GM21526 (cell line): ENCODE measurements around the gene MIGA1.
"Not testable (repeated sequence)": the region's sequence is repeated elsewhere in the genome, so short reads cannot be mapped to it uniquely, and the experiment has no call there.

Experiments
- ATAC-seq: cut with Tn5 transposase; IDR thresholded peaks from one replicate; pipeline ENCODE4 v1.9.1; 2021; ENCODE audit warnings: moderate library complexity; ENCODE audit not compliant: unreplicated experiment, low FRiP score

The MIGA1 gene

GRCh38 chr1:77779529-77780281 lies at the start of gene MIGA1:
Gene MIGA1 (plus strand): TSS chr1:77779649. CDS start chr1:77783253, 3,604 bp downstream.
- ATAC-seq: peak; percentile 95

- no peak for ATAC-seq
Observed at GRCh38 chr1:77732090-77732489, 47.4 kb upstream of the MIGA1 start.

GRCh38 chr1:77739235-77739634 lies 40.2 kb upstream of the MIGA1 start:
- ATAC-seq: no peak

GRCh38 chr1:77741316-77741715 lies 38.1 kb upstream of the MIGA1 start:
- no peak for ATAC-seq

- no peak for ATAC-seq
Observed at GRCh38 chr1:77742011-77742555, 37.4 kb upstream of the MIGA1 start.

- ATAC-seq: no peak
Observed at GRCh38 chr1:77744576-77744975, 34.9 kb upstream of the MIGA1 start.

GRCh38 chr1:77749489-77749888 lies 30.0 kb upstream of the MIGA1 start:
- not testable (repeated sequence) for ATAC-seq

GRCh38 chr1:77756052-77756754 lies 23.2 kb upstream of the MIGA1 start:
- no peak for ATAC-seq

GRCh38 chr1:77757066-77757584 lies 22.3 kb upstream of the MIGA1 start:
- ATAC-seq: no peak

GRCh38 chr1:77757603-77758002 lies 21.8 kb upstream of the MIGA1 start:
- no peak for ATAC-seq

GRCh38 chr1:77759071-77760028 lies 20.1 kb upstream of the MIGA1 start, which contains the start of gene USP33:
Gene USP33 (minus strand): TSS chr1:77759852. CDS start chr1:77741697, 18,155 bp downstream.
- ATAC-seq: peak; percentile 94

- ATAC-seq: no peak
Observed at GRCh38 chr1:77762072-77762476, 17.4 kb upstream of the MIGA1 start.

- no peak for ATAC-seq
Observed at GRCh38 chr1:77768006-77768405, 11.4 kb upstream of the MIGA1 start.

- ATAC-seq: no peak
Observed at GRCh38 chr1:77776007-77776700, 3.3 kb upstream of the MIGA1 start.

GRCh38 chr1:77781683-77782082 lies 2.2 kb downstream of the MIGA1 start:
- no peak for ATAC-seq

- ATAC-seq: no peak
Observed at GRCh38 chr1:77783141-77783540, 3.7 kb downstream of the MIGA1 start.

- ATAC-seq: not testable (repeated sequence)
Observed at GRCh38 chr1:77786093-77786741, 6.8 kb downstream of the MIGA1 start.

GRCh38 chr1:77794550-77794949 lies 15.1 kb downstream of the MIGA1 start:
- no peak for ATAC-seq
